ENCODE results near the gene FAM13B. TPM values are rescaled to one million over a fixed set of nuclear protein-coding genes. Genes with fewer than 3 reads are reported as not detected.

Gene FAM13B
- total and polyA plus RNA-seq, 9 of the 15 experiments (the other 6 are each of a cell fraction or from before 2014, with no cell fraction given) = 2.3 to 21.6 (median 14.1) TPM

DNA sequence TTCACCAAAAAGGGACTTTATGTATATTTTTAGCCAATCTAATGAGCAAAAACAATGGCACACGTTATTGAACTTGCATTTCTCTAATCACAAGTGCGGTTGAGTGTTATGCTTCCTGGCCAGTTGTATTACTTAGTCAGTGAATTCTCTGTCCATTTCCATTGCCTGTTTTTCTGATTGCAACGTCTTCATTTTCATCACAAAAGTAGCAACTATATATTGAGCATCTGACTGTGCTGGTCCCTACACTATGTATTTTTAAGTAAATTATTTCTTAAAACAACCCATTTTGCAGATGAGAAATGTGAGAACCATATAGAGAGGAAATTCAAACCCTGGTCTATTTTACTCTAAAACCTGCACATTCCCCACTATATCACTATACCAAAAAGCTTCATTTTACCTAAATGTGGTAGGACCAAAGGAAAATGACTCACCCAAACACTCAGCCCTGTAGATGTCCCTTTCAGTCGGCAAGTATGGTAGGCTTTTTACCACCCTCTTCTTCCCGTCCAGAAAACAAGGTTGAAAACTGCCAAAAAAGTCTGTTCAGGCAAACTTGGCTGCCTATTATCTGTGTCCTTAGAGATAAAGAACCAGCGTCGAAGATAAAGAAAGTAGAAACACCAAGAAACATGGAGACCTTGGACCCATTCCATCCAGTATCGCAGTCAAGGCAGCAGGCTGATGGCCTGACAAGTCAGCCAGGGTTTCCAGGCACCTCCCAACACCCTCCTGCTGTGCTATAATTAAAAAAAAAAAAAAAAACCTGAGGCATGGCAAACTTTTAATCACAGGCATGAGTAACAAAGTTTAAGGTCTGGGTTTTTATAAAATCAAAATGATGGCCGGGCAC, 18.8 kb upstream of the FAM13B start:
- Histone ChIP-seq H3K4me3 (no peak overlapping the region), H3K36me3 (ENCODE audit: control insufficient read depth, insufficient read depth, low read length) (no peaks in the 10 kb centered on the region), H3K27me3 (ENCODE audit: control insufficient read depth in 2 of 2, insufficient read depth in 2 of 2, low read length in 2 of 2) (no peaks in the 10 kb centered on the region), H3K9ac (ENCODE audit: insufficient read depth in 1 of 2, low read depth in 2 of 2, low read length in 2 of 2) (no peak overlapping the region), H4K20me1 (replicated peaks; ENCODE audit: control insufficient read depth, insufficient read depth, low read length) (no peaks in the 10 kb centered on the region), H2AFZ (ENCODE audit: low read depth, low read length) (peak overlapping the region; percentile 54; the same call in 1 of the 2 replicates), H3K79me2 (ENCODE audit: control insufficient read depth, insufficient read depth, low read length) (no peaks in the 10 kb centered on the region), H3K27ac (ENCODE audit: extremely low read depth, low read depth, low read length) (peak overlapping the region; percentile 19; the same call in 2 of the 3 replicates), H3K4me2 (ENCODE audit: insufficient read depth, low read length) (peak overlapping the region; percentile 39; the same call in 1 of the 2 replicates), H3K4me1 (replicated peaks in 1 of 2; ENCODE audit: control insufficient read depth in 2 of 2, insufficient read depth in 2 of 2, low read length in 2 of 2) (peaks cover 6 to 11% of the 10 kb centered on the region in 2 experiments; a peak in 4 of 5 replicates), H3K9me3 (replicated peaks; ENCODE audit: control insufficient read depth, insufficient read depth, low read depth, low read length) (no peaks in the 10 kb centered on the region), H3K9me1 (ENCODE audit: control insufficient read depth, insufficient read depth, low read length) (no peaks in the 10 kb centered on the region)
- ATAC-seq (peak; percentile 9; the same call in 1 of the 3 replicates), DNase-seq (ENCODE audit: extremely low read depth in 1 of 4, low spot score in 3 of 4) (peak in 1 of 4 experiments; percentile 42), FAIRE-seq (no peak)
- ChIA-PET CTCF (ENCODE audit: low intra/inter-chr PET ratio) (no interaction called here), POLR2A (no interaction called here)
- 29% methylated on average over 9 of the region's 9 CpGs for WGBS (ENCODE audit: insufficient coverage, low coverage, missing lambda C conversion rate)
- in situ Hi-C loops (cut with MboI) = no loop called here
- intact Hi-C loops (cut with micrococcal nuclease) = no loop called here
- TF ChIP-seq PRMT5 (CRISPR knock-in tag; IDR thresholded peaks at IDR 0.05) (no peak), CEBPB (tag; IDR thresholded peaks at IDR 0.05) (peak; percentile 65), RBM25 (IDR thresholded peaks at IDR 0.05; ENCODE audit: low read depth, low read length, severe bottlenecking) (peak; percentile 31), ARID1B (IDR thresholded peaks at IDR 0.05) (0 out of 2 replicates have a peak, but pooled peaks have one; percentile 8), PYGO2 (tag; IDR thresholded peaks at IDR 0.05) (no peak)
- no TSS peak for BruUV-seq (replicated peaks)
